Measurements from ENCODE around the gene SCN1A.

GRCh38 chr2:166104773-166105172 is 23.0 kb downstream of the SCN1A start:
- TF ChIP-seq ZNF274 (IDR thresholded peaks at IDR 0.05; ENCODE audit: low read depth, low read length) (no peak), YY1 (IDR thresholded peaks at IDR 0.05; ENCODE audit: insufficient read depth, insufficient read length) (no peak)

Measured in NT2/D1 (cell line).